Measurements from ENCODE around the gene SIRT2.

DNA sequence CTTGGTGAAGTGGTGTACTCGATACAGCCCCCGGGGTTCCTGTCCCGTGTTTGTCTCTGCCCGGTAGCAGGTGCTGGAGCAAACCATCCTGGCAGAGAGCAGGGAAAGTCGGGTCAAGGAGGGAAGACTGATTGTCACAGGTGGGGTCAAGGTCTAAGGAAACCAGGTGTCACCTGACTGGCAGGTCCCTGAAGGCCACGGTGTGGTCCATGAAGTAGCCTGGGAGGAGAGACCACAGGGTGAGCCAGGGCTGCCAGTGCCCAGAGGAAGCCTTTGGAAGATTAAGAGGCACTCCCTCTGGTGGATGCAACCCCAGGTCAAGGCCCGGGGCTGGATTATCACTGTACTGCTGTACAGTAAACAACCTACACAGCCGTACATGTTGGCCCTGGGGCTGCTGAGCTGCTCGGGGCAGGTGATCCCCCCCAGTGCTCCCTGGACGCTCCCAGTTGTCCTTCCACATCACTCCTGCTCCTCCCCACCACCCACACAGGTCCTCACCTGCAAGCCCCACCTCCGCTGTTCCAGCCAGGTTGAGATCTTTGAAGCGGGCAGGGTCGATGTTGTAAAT is 18.6 kb upstream of the SIRT2 start:
- TF ChIP-seq, protein P1, sequence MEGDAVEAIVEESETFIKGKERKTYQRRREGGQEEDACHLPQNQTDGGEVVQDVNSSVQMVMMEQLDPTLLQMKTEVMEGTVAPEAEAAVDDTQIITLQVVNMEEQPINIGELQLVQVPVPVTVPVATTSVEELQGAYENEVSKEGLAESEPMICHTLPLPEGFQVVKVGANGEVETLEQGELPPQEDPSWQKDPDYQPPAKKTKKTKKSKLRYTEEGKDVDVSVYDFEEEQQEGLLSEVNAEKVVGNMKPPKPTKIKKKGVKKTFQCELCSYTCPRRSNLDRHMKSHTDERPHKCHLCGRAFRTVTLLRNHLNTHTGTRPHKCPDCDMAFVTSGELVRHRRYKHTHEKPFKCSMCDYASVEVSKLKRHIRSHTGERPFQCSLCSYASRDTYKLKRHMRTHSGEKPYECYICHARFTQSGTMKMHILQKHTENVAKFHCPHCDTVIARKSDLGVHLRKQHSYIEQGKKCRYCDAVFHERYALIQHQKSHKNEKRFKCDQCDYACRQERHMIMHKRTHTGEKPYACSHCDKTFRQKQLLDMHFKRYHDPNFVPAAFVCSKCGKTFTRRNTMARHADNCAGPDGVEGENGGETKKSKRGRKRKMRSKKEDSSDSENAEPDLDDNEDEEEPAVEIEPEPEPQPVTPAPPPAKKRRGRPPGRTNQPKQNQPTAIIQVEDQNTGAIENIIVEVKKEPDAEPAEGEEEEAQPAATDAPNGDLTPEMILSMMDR (IDR thresholded peaks at IDR 0.05; ENCODE audit: insufficient read depth, low read length, poor library complexity, severe bottlenecking): no peak
- no peak for TF ChIP-seq EZH2phosphoT487 (conservative IDR thresholded peaks at IDR 0.05; ENCODE audit: low read length)
